22Rv1 (cell line): ENCODE measurements around the gene ARAP2.

Experiments used
- H3K27ac ChIP-seq: fragments of 450-650 bp; 2 replicates; pipeline ENCODE4 v1.5.1; 2017
- CTCF ChIP-seq: fragments of 450-650 bp; IDR thresholded peaks from 2 replicates; pipeline ENCODE4 v1.5.1; 2017; ENCODE audit warnings: mild to moderate bottlenecking
- ZFX ChIP-seq: fragments of 450-650 bp; IDR thresholded peaks from 2 replicates; pipeline ENCODE4 v1.6.1; 2017; ENCODE audit warnings: antibody characterized with exemption, borderline replicate concordance

The ARAP2 gene

DNA sequence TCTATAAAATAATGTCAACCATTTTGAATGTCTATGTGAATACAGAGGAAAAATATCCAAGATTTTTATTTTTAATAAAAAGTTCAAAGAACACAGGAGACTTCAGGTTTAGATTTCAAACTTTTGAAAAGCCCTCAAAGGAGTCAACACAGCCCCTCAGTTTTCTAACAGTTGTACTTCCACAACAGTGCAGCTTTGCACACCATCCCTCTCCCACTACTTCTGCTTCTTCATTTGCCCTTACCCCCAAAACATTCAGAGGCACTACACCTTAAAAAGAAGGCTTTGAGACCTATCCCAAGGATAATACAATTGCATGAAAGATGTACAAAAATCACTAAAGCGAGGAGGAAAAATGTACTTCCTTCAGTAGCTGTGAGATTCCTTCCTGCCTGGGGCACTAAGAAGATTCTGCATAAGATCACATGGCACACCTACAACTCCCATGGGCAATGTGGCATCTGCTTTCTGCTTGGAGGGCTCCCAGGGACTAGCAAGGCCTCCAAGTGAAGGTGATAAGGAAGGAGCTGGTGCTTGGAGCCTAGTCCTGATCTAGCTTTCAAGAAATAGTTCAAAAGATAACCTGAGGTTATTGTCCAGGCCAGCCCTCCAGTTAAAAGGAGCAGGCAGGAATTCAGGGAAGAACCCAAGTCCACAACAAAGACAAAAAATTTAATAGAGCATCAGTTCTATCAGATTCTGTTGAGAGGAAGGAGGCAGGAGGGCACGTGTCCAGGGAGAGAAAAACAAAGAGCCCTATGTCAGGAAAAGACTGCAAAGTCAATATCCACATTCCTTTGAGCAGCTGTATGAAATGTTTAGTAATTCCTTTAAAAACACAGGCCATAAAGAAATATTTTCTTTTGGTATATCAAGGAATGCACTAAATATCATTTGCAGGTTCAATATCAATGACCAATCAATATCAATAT lies 19.1 kb downstream of the ARAP2 start:
- TF ChIP-seq CTCF (no peak), ZFX (no peak)
- H3K27ac ChIP-seq = no peak overlapping the region

- TF ChIP-seq ZFX (no peak), CTCF (no peak)
- H3K27ac ChIP-seq = no peak overlapping the region
These were observed 21.6 kb downstream of the ARAP2 start for GRCh38 chr4:36222702-36223101.

GRCh38 chr4:36220776-36221175 lies 23.5 kb downstream of the ARAP2 start:
- TF ChIP-seq ZFX = no peak
- TF ChIP-seq CTCF = no peak

GRCh38 chr4:36218121-36218520 lies 26.2 kb downstream of the ARAP2 start:
- TF ChIP-seq CTCF (no peak), ZFX (no peak)
- no peak overlapping the region for H3K27ac ChIP-seq

More at GRCh38 chr4:36220776-36221175, 23.5 kb downstream of the ARAP2 start:
- H3K27ac ChIP-seq = no peak overlapping the region

- TF ChIP-seq CTCF = no peak
- no peak for TF ChIP-seq ZFX
These were observed 28.7 kb downstream of the ARAP2 start for GRCh38 chr4:36215627-36216026.

DNA sequence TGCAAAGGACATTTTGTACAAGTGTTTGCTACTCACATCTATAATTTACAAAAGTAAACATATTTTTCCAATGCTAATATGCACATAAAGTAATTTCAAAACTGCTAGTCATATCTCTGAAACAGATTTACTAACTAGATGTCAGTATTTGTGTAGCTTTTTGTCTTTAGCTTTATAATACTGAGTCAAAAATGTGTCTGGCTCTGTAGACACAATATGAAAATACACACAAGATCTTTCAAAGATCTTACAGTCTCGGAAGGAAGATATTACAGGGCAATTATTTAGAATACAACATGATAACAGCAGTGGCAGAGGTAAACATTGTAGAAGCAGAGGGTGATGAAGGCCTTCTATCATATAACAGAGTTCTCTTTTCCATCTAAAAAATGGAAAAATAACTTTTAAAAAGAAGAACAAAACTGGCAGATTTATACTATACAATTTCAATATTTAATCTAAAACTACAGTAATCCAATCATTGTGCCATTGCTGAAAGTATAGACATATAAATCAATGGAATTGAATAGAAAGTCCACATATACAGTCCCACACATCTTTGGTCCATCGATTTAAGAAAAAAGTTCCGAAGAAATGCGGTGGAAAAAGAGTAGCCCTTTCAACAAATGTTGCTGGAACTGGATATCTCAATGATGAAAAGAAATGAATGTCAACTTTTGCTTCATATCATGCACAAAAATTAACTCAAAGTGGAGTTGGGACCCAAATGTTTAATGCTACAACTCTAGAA lies 29.4 kb downstream of the ARAP2 start:
- no peak overlapping the region for H3K27ac ChIP-seq
- TF ChIP-seq ZFX = no peak
- TF ChIP-seq CTCF = no peak

More at GRCh38 chr4:36215627-36216026, 28.7 kb downstream of the ARAP2 start:
- H3K27ac ChIP-seq = no peak overlapping the region

- TF ChIP-seq CTCF (no peak), ZFX (no peak)
- H3K27ac ChIP-seq = no peak overlapping the region
These were observed 30.3 kb downstream of the ARAP2 start for GRCh38 chr4:36213977-36214376.
